Measurements from ENCODE around the gene ERBB3.

The ERBB3 gene

DNA sequence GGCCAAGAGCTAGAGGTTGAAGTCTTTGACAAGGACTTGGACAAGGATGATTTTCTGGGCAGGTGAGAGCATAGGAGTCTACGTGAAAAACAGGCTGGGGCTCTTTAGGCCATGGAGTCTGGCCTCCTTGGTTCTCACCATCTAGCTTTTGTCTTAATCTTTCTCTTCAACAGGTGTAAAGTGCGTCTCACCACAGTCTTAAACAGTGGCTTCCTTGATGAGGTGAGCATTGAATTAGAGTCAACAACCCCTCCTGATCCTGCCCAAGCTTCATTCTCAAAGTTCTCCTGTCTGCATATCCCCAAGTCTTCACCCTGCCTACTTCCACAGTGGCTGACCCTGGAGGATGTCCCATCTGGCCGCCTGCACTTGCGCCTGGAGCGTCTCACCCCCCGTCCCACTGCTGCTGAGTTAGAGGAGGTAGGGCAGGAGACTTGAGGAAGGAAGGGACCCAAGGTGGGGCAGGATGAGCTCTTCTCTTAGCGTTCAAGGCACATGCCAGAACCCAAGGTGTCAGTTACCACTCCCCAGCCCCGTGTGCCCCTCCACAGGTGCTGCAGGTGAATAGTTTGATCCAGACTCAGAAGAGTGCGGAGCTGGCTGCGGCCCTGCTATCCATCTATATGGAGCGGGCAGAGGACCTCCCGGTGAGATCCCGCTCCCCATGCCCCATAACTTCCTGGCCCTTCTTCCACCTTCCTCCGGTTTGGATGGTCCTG is 58.0 kb downstream of the ERBB3 start:
- DNase-seq (ENCODE audit: insufficient read length, low spot score) = no peak
- TF ChIP-seq, protein P1, sequence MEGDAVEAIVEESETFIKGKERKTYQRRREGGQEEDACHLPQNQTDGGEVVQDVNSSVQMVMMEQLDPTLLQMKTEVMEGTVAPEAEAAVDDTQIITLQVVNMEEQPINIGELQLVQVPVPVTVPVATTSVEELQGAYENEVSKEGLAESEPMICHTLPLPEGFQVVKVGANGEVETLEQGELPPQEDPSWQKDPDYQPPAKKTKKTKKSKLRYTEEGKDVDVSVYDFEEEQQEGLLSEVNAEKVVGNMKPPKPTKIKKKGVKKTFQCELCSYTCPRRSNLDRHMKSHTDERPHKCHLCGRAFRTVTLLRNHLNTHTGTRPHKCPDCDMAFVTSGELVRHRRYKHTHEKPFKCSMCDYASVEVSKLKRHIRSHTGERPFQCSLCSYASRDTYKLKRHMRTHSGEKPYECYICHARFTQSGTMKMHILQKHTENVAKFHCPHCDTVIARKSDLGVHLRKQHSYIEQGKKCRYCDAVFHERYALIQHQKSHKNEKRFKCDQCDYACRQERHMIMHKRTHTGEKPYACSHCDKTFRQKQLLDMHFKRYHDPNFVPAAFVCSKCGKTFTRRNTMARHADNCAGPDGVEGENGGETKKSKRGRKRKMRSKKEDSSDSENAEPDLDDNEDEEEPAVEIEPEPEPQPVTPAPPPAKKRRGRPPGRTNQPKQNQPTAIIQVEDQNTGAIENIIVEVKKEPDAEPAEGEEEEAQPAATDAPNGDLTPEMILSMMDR (IDR thresholded peaks at IDR 0.05; ENCODE audit: insufficient read depth, missing control alignments) = no peak
- FAIRE-seq = no peak

DNA sequence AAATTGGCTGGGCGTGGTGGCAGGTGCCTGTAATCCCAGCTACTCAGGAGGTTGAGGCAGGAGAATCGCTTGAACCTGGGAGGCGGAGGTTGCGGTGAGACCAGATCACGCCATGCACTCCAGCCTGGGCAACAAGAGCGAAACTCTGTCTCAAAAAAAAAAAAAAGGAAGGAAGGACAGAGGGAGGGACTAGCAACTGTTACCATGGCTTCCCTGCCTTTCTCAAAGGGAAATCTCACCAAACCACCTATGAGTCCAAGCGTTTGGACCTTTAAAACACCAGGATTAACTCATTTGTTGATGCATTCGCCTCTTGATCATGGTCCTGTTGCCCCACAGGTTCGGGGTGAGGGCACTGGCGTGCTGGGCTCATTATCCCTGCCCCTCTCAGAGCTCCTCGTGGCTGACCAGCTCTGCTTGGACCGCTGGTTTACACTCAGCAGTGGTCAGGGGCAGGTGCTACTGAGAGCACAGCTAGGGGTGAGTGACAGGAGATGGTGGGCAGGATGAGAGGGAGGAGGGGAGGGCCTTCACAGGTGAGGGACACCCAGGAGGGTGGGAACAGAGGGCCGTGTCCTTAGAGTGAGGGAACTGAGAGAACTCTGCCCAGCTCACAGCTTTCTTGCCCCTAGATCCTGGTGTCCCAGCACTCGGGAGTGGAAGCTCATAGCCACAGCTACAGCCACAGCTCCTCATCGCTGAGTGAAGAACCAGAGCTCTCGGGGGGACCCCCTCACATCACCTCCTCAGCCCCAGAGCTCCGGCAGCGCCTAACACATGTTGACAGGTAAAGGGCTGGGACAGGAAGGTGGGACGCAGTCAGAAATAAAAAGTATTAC is 62.2 kb downstream of the ERBB3 start:
- TF ChIP-seq, protein P1 (IDR thresholded peaks at IDR 0.05; ENCODE audit: insufficient read depth, missing control alignments) = no peak
- DNase-seq (ENCODE audit: insufficient read length, low spot score) (no peak), FAIRE-seq (no peak)

DNA sequence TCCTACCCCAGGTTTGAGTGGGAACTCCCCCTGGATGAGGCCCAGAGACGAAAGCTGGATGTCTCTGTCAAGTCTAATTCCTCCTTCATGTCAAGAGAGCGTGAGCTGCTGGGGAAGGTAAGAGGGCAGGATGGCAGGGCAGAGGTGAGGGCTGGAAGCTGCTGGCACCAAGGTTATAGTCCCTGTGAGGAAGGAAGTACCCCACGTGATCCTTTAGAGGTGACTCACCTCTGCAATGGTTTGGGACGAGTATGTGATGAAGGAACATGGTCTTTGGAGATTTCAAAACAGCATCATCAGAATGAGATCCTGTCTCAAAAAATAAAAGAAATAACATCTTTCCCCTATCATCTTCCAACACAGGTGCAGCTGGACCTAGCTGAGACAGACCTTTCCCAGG is 63.3 kb downstream of the ERBB3 start:
- FAIRE-seq = no peak

DNA sequence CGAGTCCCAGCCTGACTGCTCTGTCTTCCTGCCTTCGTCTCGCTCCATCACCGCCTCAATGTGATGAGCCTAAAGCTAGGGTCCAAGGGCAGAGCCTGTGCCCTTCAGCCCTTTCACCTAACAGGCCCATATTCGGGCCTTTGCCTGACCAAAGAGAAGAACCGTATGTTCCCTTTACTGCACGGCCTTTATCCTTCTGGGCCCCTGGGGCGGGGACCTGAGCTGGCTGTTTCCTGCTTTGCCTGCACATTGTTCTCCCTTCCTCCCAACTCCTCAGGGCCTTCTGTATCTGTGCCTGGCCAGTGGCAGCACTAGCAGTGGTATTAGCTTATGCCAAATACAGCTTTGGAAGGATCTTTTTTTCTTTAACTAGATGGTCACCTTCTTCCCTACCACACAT is 63.9 kb downstream of the ERBB3 start:
- no peak for DNase-seq (ENCODE audit: insufficient read length, low spot score)
- no peak for FAIRE-seq
- TF ChIP-seq, protein P1 (IDR thresholded peaks at IDR 0.05; ENCODE audit: insufficient read depth, missing control alignments) = no peak

More for the DNA sequence above, 63.3 kb downstream of the ERBB3 start:
- TF ChIP-seq, protein P1 (IDR thresholded peaks at IDR 0.05; ENCODE audit: insufficient read depth, missing control alignments) = no peak
- DNase-seq (ENCODE audit: insufficient read length, low spot score) = no peak

DNA sequence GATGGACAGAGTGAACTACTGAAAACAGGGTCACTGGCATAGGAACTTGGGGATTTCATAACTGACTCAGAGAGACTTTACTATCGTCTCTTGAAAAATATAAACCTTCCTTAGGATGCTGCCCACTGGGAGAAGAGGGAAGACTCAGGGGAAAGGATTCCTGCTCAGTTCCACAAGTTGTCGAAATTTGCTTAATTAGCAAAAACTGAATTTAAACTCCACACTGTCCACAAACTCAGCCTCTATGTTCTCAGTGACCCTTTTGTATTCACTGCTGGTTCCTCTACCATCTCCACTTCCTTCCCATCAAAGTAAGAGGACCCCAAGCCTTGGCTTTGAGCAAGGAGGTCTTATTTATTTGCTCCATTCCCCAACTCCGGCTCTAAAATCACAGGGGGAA is 65.3 kb downstream of the ERBB3 start:
- DNase-seq (ENCODE audit: insufficient read length, low spot score) = no peak
- TF ChIP-seq, protein P1 (IDR thresholded peaks at IDR 0.05; ENCODE audit: insufficient read depth, missing control alignments) = no peak
- no peak for FAIRE-seq

DNA sequence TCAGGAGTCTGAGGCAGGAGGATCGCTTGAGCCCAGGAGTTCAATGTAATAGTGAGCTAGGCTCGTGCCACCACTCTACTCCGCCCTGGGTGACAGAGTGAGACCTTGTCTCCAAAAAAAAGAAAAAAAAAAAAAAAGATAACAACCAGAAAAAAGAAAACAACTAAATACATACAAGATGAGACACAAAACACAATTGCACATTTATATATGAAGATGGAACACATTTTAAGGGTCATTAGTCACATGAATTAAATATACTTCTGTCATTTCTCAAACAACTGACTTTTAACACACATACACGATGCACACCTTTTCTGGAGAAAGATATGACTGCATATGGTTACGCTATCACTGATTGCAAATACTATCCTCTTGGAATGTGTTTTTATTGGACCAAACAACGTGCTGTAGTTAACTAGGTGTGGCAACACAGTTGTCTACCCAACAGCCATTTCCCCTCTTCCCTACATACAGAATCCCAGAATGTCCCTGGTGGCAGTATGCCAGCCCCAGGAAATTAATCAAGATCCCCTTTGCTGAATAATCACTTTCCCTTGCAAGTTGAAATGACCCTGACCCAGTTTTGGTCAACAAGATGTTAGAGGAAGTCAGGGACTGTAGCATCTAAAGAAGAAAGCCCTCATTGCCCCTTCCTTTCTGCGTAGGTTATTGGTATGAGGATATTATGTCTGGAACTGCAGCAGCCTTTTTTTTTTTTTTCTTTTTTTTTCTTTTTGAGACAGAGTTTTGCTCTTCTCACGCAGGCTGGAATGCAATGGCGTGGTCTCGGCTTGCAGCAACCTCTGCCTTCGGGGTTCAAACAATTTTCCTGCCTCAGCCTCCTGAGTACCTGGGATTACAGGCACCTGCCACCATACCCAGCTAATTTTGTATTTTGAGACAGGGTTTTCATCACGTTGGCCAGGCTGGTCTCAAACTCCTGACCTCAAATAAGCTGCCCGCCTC is 66.8 kb downstream of the ERBB3 start:
- FAIRE-seq (no peak), DNase-seq (ENCODE audit: insufficient read length, low spot score) (no peak)
- TF ChIP-seq, protein P1 (IDR thresholded peaks at IDR 0.05; ENCODE audit: insufficient read depth, missing control alignments) = no peak
